Endodermal cell (in vitro differentiated cells): ENCODE measurements around the gene BRD3OS. TPM values are rescaled to one million over a fixed set of nuclear protein-coding genes. Genes with fewer than 3 reads are reported as not detected.
A peak's percentile ranks its signal among the peaks of the same experiment; 100 is the strongest.

Experiments used
- DNase-seq: peaks from one replicate; pipeline ENCODE4 v3.0.0-alpha.2; 2017
- H3K27ac ChIP-seq: 2 replicates; pipeline ENCODE4 v1.5.1; 2013; ENCODE audit warnings: mild to moderate bottlenecking, low read depth, low read length, moderate library complexity
- H3K27me3 ChIP-seq: 2 replicates; pipeline ENCODE4 v1.6.1; 2013; ENCODE audit warnings: mild to moderate bottlenecking, low read length, moderate library complexity; ENCODE audit not compliant: insufficient read depth, control insufficient read depth, poor library complexity, severe bottlenecking
- H3K36me3 ChIP-seq: 2 replicates; pipeline ENCODE4 v1.7.0; 2013; ENCODE audit warnings: mild to moderate bottlenecking, low read length, moderate library complexity; ENCODE audit not compliant: control insufficient read depth, insufficient read depth
- H3K4me1 ChIP-seq: one replicate; pipeline ENCODE4 v1.7.0; 2013; ENCODE audit warnings: low read length; ENCODE audit not compliant: control insufficient read depth, insufficient read depth
- H3K4me3 ChIP-seq: 2 replicates; pipeline ENCODE4 v1.5.1; 2013; ENCODE audit warnings: mild to moderate bottlenecking, low read length, moderate library complexity
- H3K9ac ChIP-seq: 2 replicates; pipeline ENCODE4 v1.6.1; 2013; ENCODE audit warnings: mild to moderate bottlenecking, low read length, moderate library complexity; ENCODE audit not compliant: poor library complexity, severe bottlenecking; ENCODE audit errors: extremely low read depth
- H3K9me3 ChIP-seq: 2 replicates; pipeline ENCODE4 v1.6.1; 2013; ENCODE audit warnings: mild to moderate bottlenecking, low read length, moderate library complexity; ENCODE audit not compliant: control insufficient read depth
- H3K27ac Mint-ChIP-seq: 2 replicates; pipeline ENCODE4 v1.8.0; 2020; ENCODE audit warnings: mixed read lengths
- H3K27me3 Mint-ChIP-seq: 2 replicates; pipeline ENCODE4 v1.8.0; 2021; ENCODE audit warnings: mild to moderate bottlenecking, mixed read lengths; ENCODE audit not compliant: insufficient read depth
- H3K36me3 Mint-ChIP-seq: 2 replicates; pipeline ENCODE4 v1.8.0; 2020; ENCODE audit warnings: low read depth, mixed read lengths
- H3K4me1 Mint-ChIP-seq: 2 replicates; pipeline ENCODE4 v1.8.0; 2020; ENCODE audit warnings: mixed read lengths
- H3K4me3 Mint-ChIP-seq: 2 replicates; pipeline ENCODE4 v1.8.0; 2020; ENCODE audit warnings: mild to moderate bottlenecking, moderate library complexity, mixed read lengths
- H3K9me3 Mint-ChIP-seq: 2 replicates; pipeline ENCODE4 v1.8.0; 2020; ENCODE audit warnings: mild to moderate bottlenecking, mixed read lengths
- CTCF ChIP-seq: fragments of 200-600 bp; sonication (generic); conservative IDR thresholded peaks from 2 replicates; pipeline ENCODE4 v1.5.0; 2021; ENCODE audit warnings: antibody characterized with exemption, mild to moderate bottlenecking
- WGBS, 2 experiments: methylation state at CpG; one replicate each; pipeline versions ENCODE4 v1.1.5 to v1.1.7; 2013; ENCODE audit warnings: missing lambda C conversion rate in 2 of 2, mixed read lengths in 1 of 2; ENCODE audit not compliant: insufficient coverage in 1 of 2, insufficient read length in 1 of 2; 5-methylcytosine and 5-hydroxymethylcytosine counted together
- total RNA-seq, 2 donors: library from RNA; stranded (reverse); fragmentation: NEBNext Ultra II Directional in 1 of 2; extraction: Animal tissue kit (Norgen Biotek cat#: 25700) in 1 of 2; gene quantifications; 2 replicates in 1 of 2; 3 replicates in 1 of 2; pipeline ENCODE4 v1.2.1, GENCODE V29; 2021

BRD3OS gene
- total RNA-seq, 2 donors from 2014 or later, result 19.0 to 26.5 TPM

- Histone ChIP-seq H3K4me3 (no peak overlapping the region), H3K4me1 (no peaks in the 10 kb centered on the region), H3K9me3 (peaks cover 34% of the 10 kb centered on the region), H3K9ac (no peak overlapping the region), H3K27ac (no peak overlapping the region), H3K27me3 (no peaks in the 10 kb centered on the region), H3K36me3 (no peaks in the 10 kb centered on the region)
- WGBS, 2 experiments, result 68 to 80% methylated on average over 2 of the region's 2 CpGs
- TF ChIP-seq CTCF, result no peak
- Mint-ChIP-seq H3K4me1 (no peaks in the 10 kb centered on the region), H3K27ac (no peak overlapping the region), H3K9me3 (peaks cover 56% of the 10 kb centered on the region), H3K4me3 (no peak overlapping the region), H3K27me3 (no peaks in the 10 kb centered on the region), H3K36me3 (peaks cover 6% of the 10 kb centered on the region)
- DNase-seq, result no peak
These were observed 10.3 kb upstream of the BRD3OS start for GRCh38 chr9:134014946-134015345.

- WGBS, 2 experiments, result 99 to 100% methylated on average over 1 to 3 of the region's 4 CpGs
- no peak overlapping the region for H3K27ac ChIP-seq
- no peak overlapping the region for H3K9ac ChIP-seq
These were observed 978 bp upstream of the BRD3OS start for GRCh38 chr9:134024214-134024792.

GRCh38 chr9:134025606-134026541 is 593 bp downstream of the BRD3OS start:
- Mint-ChIP-seq H3K27ac (no peak overlapping the region), H3K4me1 (peaks cover 2% of the 10 kb centered on the region), H3K4me3 (peak overlapping the region; percentile 67), H3K9me3 (no peaks in the 10 kb centered on the region), H3K36me3 (peaks cover 15% of the 10 kb centered on the region), H3K27me3 (no peaks in the 10 kb centered on the region)
- Histone ChIP-seq H3K36me3 (peaks cover 7% of the 10 kb centered on the region), H3K4me3 (peak overlapping the region; percentile 86), H3K9me3 (no peaks in the 10 kb centered on the region), H3K27me3 (no peaks in the 10 kb centered on the region), H3K9ac (peak overlapping the region; percentile 55), H3K4me1 (no peaks in the 10 kb centered on the region), H3K27ac (peak overlapping the region; percentile 73)
- DNase-seq, result peak; percentile 85
- peak; percentile 70 for TF ChIP-seq CTCF
- WGBS, 2 experiments, result 19 to 28% methylated on average over 43 to 66 of the region's 66 CpGs

More at GRCh38 chr9:134024214-134024792, 978 bp upstream of the BRD3OS start:
- H3K27me3 ChIP-seq, result no peaks in the 10 kb centered on the region
- H3K36me3 Mint-ChIP-seq, result peaks cover 9% of the 10 kb centered on the region
- H3K27ac Mint-ChIP-seq, result no peak overlapping the region
- no peaks in the 10 kb centered on the region for H3K27me3 Mint-ChIP-seq
- H3K36me3 ChIP-seq, result peaks cover 7% of the 10 kb centered on the region
- H3K4me1 Mint-ChIP-seq, result peaks cover 2% of the 10 kb centered on the region
- H3K4me1 ChIP-seq, result no peaks in the 10 kb centered on the region
- H3K9me3 Mint-ChIP-seq, result no peaks in the 10 kb centered on the region
- peak overlapping the region; percentile 67 for H3K4me3 Mint-ChIP-seq
- H3K9me3 ChIP-seq, result no peaks in the 10 kb centered on the region
- H3K4me3 ChIP-seq, result no peak overlapping the region
- no peak for TF ChIP-seq CTCF
- DNase-seq, result no peak
